Aorta (tissue), 5 donors: Measurements from ENCODE around the gene TBPL2. TPM values are rescaled to one million over a fixed set of nuclear protein-coding genes. Genes with fewer than 3 reads are reported as not detected.
"Not testable (repeated sequence)": the region's sequence is repeated elsewhere in the genome, so short reads cannot be mapped to it uniquely, and the experiment has no call there.

ENCODE experiments used
- ATAC-seq: fragments of 200-7000 bp; cut with Tn5 transposase; one replicate; pipeline ENCODE4 v1.9.1; 2022; ENCODE audit warnings: moderate library complexity; ENCODE audit not compliant: low FRiP score
- DNase-seq, 2 donors: peaks; one replicate each; pipeline ENCODE4 v3.0.0-alpha.2; 2020
- H3K27ac ChIP-seq, 2 donors: one replicate each; pipeline ENCODE4 v1.5.1; 2013; ENCODE audit warnings: low read length in 2 of 2, mild to moderate bottlenecking in 2 of 2, moderate library complexity in 2 of 2, control low read depth in 1 of 2, inconsistent platforms in 1 of 2, low read depth in 1 of 2
- H3K27me3 ChIP-seq, 2 donors: one replicate each; pipeline ENCODE4 v1.6.1; 2013; ENCODE audit warnings: control low read depth in 1 of 2, low read length in 1 of 2, mild to moderate bottlenecking in 1 of 2, moderate library complexity in 1 of 2; ENCODE audit not compliant: insufficient read depth in 2 of 2, control insufficient read depth in 1 of 2
- H3K36me3 ChIP-seq, 2 donors: one replicate each; pipeline ENCODE4 v1.6.1; 2013; ENCODE audit warnings: control low read depth in 1 of 2, low read length in 1 of 2, mild to moderate bottlenecking in 1 of 2; ENCODE audit not compliant: insufficient read depth in 2 of 2, control insufficient read depth in 1 of 2
- H3K4me1 ChIP-seq, 2 donors: one replicate each; pipeline ENCODE4 v1.6.1; 2013; ENCODE audit warnings: low read length in 2 of 2, control low read depth in 1 of 2, mild to moderate bottlenecking in 1 of 2, moderate library complexity in 1 of 2; ENCODE audit not compliant: insufficient read depth in 2 of 2, control insufficient read depth in 1 of 2
- H3K4me3 ChIP-seq, 2 donors: one replicate each; pipeline ENCODE4 v1.5.1; 2013; ENCODE audit warnings: low read length in 2 of 2, control low read depth in 1 of 2, mild to moderate bottlenecking in 1 of 2
- H3K9me3 ChIP-seq: one replicate; pipeline ENCODE4 v1.6.1; 2013; ENCODE audit warnings: mild to moderate bottlenecking, low read length; ENCODE audit not compliant: control insufficient read depth
- WGBS, 2 donors: extraction: QIAGEN DNeasy Blood & Tissue Kit; methylation state at CpG; one replicate each; pipeline ENCODE4 v1.1.7; 2013; 5-methylcytosine and 5-hydroxymethylcytosine counted together
- intact Hi-C, 2 donors: fragments of 100-400 bp; cut with DNase I; formaldehyde crosslinking; loops; one replicate each; pipeline versions ENCODE4 v1.14.2 to v1.15.0; 2022
- polyA plus RNA-seq, 2 donors: library from polyadenylated mRNA; stranded (reverse); fragments of 200-250 nt; gene quantifications; one replicate each; pipeline ENCODE4 v1.2.3, GENCODE V29; 2013
- total RNA-seq, 2 donors: library from RNA; stranded (reverse); fragmentation: NEBNext Ultra II Directional; extraction: Animal tissue kit (Norgen Biotek cat#: 25700); gene quantifications; one replicate each; pipeline ENCODE4 v1.2.1, GENCODE V29; 2021
- donor health status: healthy with polysubstance abuse.
- donor health status: Bipolar disorder and iron deficiency.
- donor health status: DM: no; HTN: no; CAD: no.
- donor health status: DM: no; HTN: no; CAD: no.
- donor health status: DM: yes; HTN: yes; CAD: no.

The TBPL2 gene
- total and polyA plus RNA-seq, 4 donors, result not detected

- no peaks in the 10 kb centered on the region for H3K27me3 ChIP-seq
- no peak overlapping the region for H3K4me3 ChIP-seq
- no peaks in the 10 kb centered on the region for H3K4me1 ChIP-seq
- no peaks in the 10 kb centered on the region for H3K9me3 ChIP-seq
- no peak for DNase-seq
- H3K27ac ChIP-seq, result no peak overlapping the region
- WGBS, 2 donors, result 86 to 88% methylated on average over 9 of the region's 9 CpGs
- intact Hi-C loops, result no loop called here
- H3K36me3 ChIP-seq, result no peaks in the 10 kb centered on the region
- no peak for ATAC-seq
Observed at GRCh38 chr14:55458800-55459515, 18.5 kb upstream of the TBPL2 start.

- Histone ChIP-seq H3K27me3 (no peaks in the 10 kb centered on the region), H3K27ac (no peak overlapping the region), H3K4me3 (no peak overlapping the region), H3K9me3 (no peaks in the 10 kb centered on the region), H3K36me3 (no peaks in the 10 kb centered on the region), H3K4me1 (no peaks in the 10 kb centered on the region)
- DNase-seq (no peak), ATAC-seq (no peak)
- 82 to 85% methylated on average over 6 of the region's 6 CpGs for WGBS, 2 donors
- intact Hi-C loops, result no loop called here
Observed at GRCh38 chr14:55457496-55457895, 17.1 kb upstream of the TBPL2 start.

GRCh38 chr14:55456411-55456810 lies 16.0 kb upstream of the TBPL2 start:
- H3K27me3 ChIP-seq, H3K4me1 ChIP-seq, intact Hi-C loops, H3K27ac ChIP-seq, DNase-seq, H3K36me3 ChIP-seq, H3K4me3 ChIP-seq, H3K9me3 ChIP-seq, ATAC-seq: not testable (repeated sequence)
- 92 to 94% methylated on average over 16 to 25 of the region's 34 CpGs for WGBS, 2 donors

GRCh38 chr14:55454264-55455002 lies 14.0 kb upstream of the TBPL2 start:
- H3K27ac ChIP-seq, result no peak overlapping the region
- H3K4me3 ChIP-seq, result no peak overlapping the region
- no peaks in the 10 kb centered on the region for H3K9me3 ChIP-seq

GRCh38 chr14:55451950-55452349 lies 11.5 kb upstream of the TBPL2 start:
- H3K36me3 ChIP-seq, result no peaks in the 10 kb centered on the region
- no peak overlapping the region for H3K27ac ChIP-seq
- H3K27me3 ChIP-seq, result no peaks in the 10 kb centered on the region
- DNase-seq (no peak), ATAC-seq (no peak)
- WGBS, 2 donors, result 55 to 56% methylated on average over 2 of the region's 2 CpGs
- intact Hi-C loops, result no loop called here
- H3K9me3 ChIP-seq, result no peaks in the 10 kb centered on the region
- H3K4me3 ChIP-seq, result no peak overlapping the region
- peaks cover 0 to 3% of the 10 kb centered on the region in 2 donors for H3K4me1 ChIP-seq

More at GRCh38 chr14:55454264-55455002, 14.0 kb upstream of the TBPL2 start:
- Histone ChIP-seq H3K4me1 (no peaks in the 10 kb centered on the region), H3K27me3 (no peaks in the 10 kb centered on the region), H3K36me3 (no peaks in the 10 kb centered on the region)
- intact Hi-C loops, result no loop called here
- peak; percentile 22 for ATAC-seq
- 56 to 70% methylated on average over 13 of the region's 13 CpGs for WGBS, 2 donors
- DNase-seq, result peak in 1 of 2 donors; percentile 66

GRCh38 chr14:55451398-55451797 lies 11.0 kb upstream of the TBPL2 start:
- no peak overlapping the region for H3K4me3 ChIP-seq
- intact Hi-C loops, result no loop called here
- H3K36me3 ChIP-seq, result no peaks in the 10 kb centered on the region
- DNase-seq (no peak), ATAC-seq (no peak)
- peaks cover 0 to 3% of the 10 kb centered on the region in 2 donors for H3K4me1 ChIP-seq
- 43 to 47% methylated on average over 4 of the region's 4 CpGs for WGBS, 2 donors
- no peak overlapping the region for H3K27ac ChIP-seq
- no peaks in the 10 kb centered on the region for H3K27me3 ChIP-seq
- H3K9me3 ChIP-seq, result no peaks in the 10 kb centered on the region

- Histone ChIP-seq H3K36me3 (no peaks in the 10 kb centered on the region), H3K9me3 (no peaks in the 10 kb centered on the region), H3K4me1 (peaks cover 0 to 3% of the 10 kb centered on the region in 2 donors), H3K27me3 (no peaks in the 10 kb centered on the region), H3K4me3 (no peak overlapping the region), H3K27ac (no peak overlapping the region)
- ATAC-seq, result no peak
- DNase-seq, result no peak
- intact Hi-C loops, result no loop called here
Observed at GRCh38 chr14:55450987-55451386, 10.6 kb upstream of the TBPL2 start.

- WGBS, 2 donors, result 83 to 89% methylated on average over 3 of the region's 3 CpGs
- ATAC-seq, result no peak
- Histone ChIP-seq H3K27me3 (no peaks in the 10 kb centered on the region), H3K4me3 (no peak overlapping the region), H3K27ac (no peak overlapping the region), H3K36me3 (no peaks in the 10 kb centered on the region), H3K4me1 (peaks cover 0 to 3% of the 10 kb centered on the region in 2 donors), H3K9me3 (no peaks in the 10 kb centered on the region)
- intact Hi-C loops, result no loop called here
- no peak for DNase-seq
Observed at GRCh38 chr14:55450539-55450938, 10.1 kb upstream of the TBPL2 start.

GRCh38 chr14:55450124-55450523 lies 9.7 kb upstream of the TBPL2 start:
- no peak overlapping the region for H3K4me3 ChIP-seq
- no peaks in the 10 kb centered on the region for H3K9me3 ChIP-seq
- ATAC-seq (no peak), DNase-seq (no peak)
- WGBS, 2 donors, result 61 to 90% methylated on average over 2 of the region's 2 CpGs
- no peak overlapping the region for H3K27ac ChIP-seq
- no peaks in the 10 kb centered on the region for H3K36me3 ChIP-seq
- no peaks in the 10 kb centered on the region for H3K27me3 ChIP-seq
- peaks cover 0 to 3% of the 10 kb centered on the region in 2 donors for H3K4me1 ChIP-seq
- intact Hi-C loops, result no loop called here
